Uterus (tissue), 2 donors: ENCODE data around the gene TRIP13.
"Not testable (repeated sequence)": the region's sequence is repeated elsewhere in the genome, so short reads cannot be mapped to it uniquely, and the experiment has no call there.

ENCODE experiments used
- CTCF ChIP-seq, 4 experiments: fragments of 200-600 bp in 2 of 4; fragments of 450-650 bp in 2 of 4; sonication (generic) in 2 of 4; IDR thresholded peaks; one replicate each; pipeline ENCODE4 v1.5.1; 2016 to 2019; ENCODE audit warnings: antibody characterized with exemption in 4 of 4, mild to moderate bottlenecking in 2 of 4, moderate library complexity in 1 of 4
- POLR2A ChIP-seq, 2 donors: fragments of 450-650 bp; IDR thresholded peaks; one replicate each; pipeline ENCODE4 v1.6.1; 2016; ENCODE audit warnings: antibody characterized with exemption in 2 of 2, mild to moderate bottlenecking in 1 of 2, moderate library complexity in 1 of 2

GRCh38 chr5:853416-854090, 39.1 kb upstream of the TRIP13 start:
- TF ChIP-seq CTCF, POLR2A (IDR thresholded peaks at IDR 0.05): not testable (repeated sequence)
